Thymus (tissue), 11 donors: ENCODE data around the gene DPRX. TPM values are rescaled to one million over a fixed set of nuclear protein-coding genes. Genes with fewer than 3 reads are reported as not detected.

Experiments used
- DNase-seq, 9 donors: peaks; one replicate each; pipeline ENCODE4 v3.0.0-alpha.2; 2013; ENCODE audit warnings: low spot score in 9 of 9, low read depth in 6 of 9, missing footprints in 1 of 9
- H3K27ac ChIP-seq, 2 donors: one replicate each; pipeline ENCODE4 v1.5.1; 2013; ENCODE audit warnings: control low read depth in 1 of 2, low read depth in 1 of 2, low read length in 1 of 2, mild to moderate bottlenecking in 1 of 2, moderate library complexity in 1 of 2
- H3K27me3 ChIP-seq, 2 donors: one replicate each; pipeline ENCODE4 v1.5.1; 2013; ENCODE audit warnings: low read length in 1 of 2; ENCODE audit not compliant: control insufficient read depth in 2 of 2, insufficient read depth in 1 of 2
- H3K36me3 ChIP-seq, 2 donors: one replicate each; pipeline ENCODE4 v1.5.1; 2013; ENCODE audit warnings: low read length in 1 of 2, mild to moderate bottlenecking in 1 of 2, moderate library complexity in 1 of 2; ENCODE audit not compliant: control insufficient read depth in 2 of 2, insufficient read depth in 2 of 2
- H3K4me1 ChIP-seq, 2 donors: one replicate each; pipeline ENCODE4 v1.5.1; 2013; ENCODE audit warnings: low read length in 2 of 2; ENCODE audit not compliant: control insufficient read depth in 2 of 2, insufficient read depth in 2 of 2
- H3K4me3 ChIP-seq, 2 donors: one replicate each; pipeline ENCODE4 v1.5.1; 2013; ENCODE audit warnings: low read length in 2 of 2, control low read depth in 1 of 2, mild to moderate bottlenecking in 1 of 2
- H3K9me3 ChIP-seq, 2 donors: one replicate each; pipeline ENCODE4 v1.5.1; 2013; ENCODE audit warnings: low read length in 1 of 2, mild to moderate bottlenecking in 1 of 2; ENCODE audit not compliant: control insufficient read depth in 2 of 2, insufficient read depth in 1 of 2
- WGBS: extraction: QIAGEN DNeasy Blood & Tissue Kit; methylation state at CpG from one replicate; pipeline ENCODE4 v1.1.7; 2013; 5-methylcytosine and 5-hydroxymethylcytosine counted together
- polyA plus RNA-seq: library from polyadenylated mRNA; stranded (reverse); fragments of 200-250 nt; gene quantifications from one replicate; pipeline ENCODE4 v1.2.3, GENCODE V29; 2013
- total RNA-seq: library from RNA; stranded (reverse); fragments of 120-200 nt; gene quantifications from one replicate; pipeline ENCODE4 v1.2.4, GENCODE V29; 2013
- donor health status: healthy.

The DPRX gene
- total and polyA plus RNA-seq, 2 donors: 0.18 TPM; not detected in 1

DNA sequence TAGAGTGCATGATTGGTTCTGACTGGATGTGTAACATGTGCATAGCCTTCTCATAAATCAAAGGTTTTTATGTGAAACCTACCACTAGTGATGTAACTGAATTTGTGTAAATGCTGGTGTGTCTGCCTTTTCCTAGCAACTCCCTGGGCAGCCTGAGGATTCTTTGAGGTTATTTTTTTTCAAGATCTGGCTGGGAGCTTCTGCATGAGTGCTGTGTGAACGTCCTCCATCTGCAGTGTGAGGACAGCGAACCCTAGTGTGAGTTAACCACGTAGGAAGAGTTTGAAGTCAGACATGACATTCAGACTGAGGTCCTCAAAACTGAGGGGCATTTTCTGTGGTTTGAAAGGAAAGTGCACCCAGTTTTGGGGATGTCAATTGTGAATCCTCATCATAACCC, 39.9 kb downstream of the DPRX start:
- no peaks in the 10 kb centered on the region for H3K36me3 ChIP-seq
- H3K27me3 ChIP-seq: no peaks in the 10 kb centered on the region
- WGBS: 60% methylated on average over 3 of the region's 3 CpGs
- H3K4me1 ChIP-seq: no peaks in the 10 kb centered on the region
- no peaks in the 10 kb centered on the region for H3K9me3 ChIP-seq
- H3K27ac ChIP-seq: no peak overlapping the region
- no peak for DNase-seq
- H3K4me3 ChIP-seq: no peak overlapping the region

Other genes starting within 250 kb of the DPRX start
- gene ZNF765, start 236.8 kb upstream of the DPRX start, total RNA-seq: 12.2 TPM
- 6.2 TPM for gene ZNF765, start 236.8 kb upstream of the DPRX start, polyA plus RNA-seq
- 9.7 TPM for gene ZNF761, start 200.0 kb upstream of the DPRX start, total RNA-seq
- gene ZNF761, start 200.0 kb upstream of the DPRX start, polyA plus RNA-seq: 14.9 TPM
- gene ZNF813, start 164.3 kb upstream of the DPRX start, total RNA-seq: 4.6 TPM
- gene ZNF813, start 164.3 kb upstream of the DPRX start, polyA plus RNA-seq: 2.5 TPM
- 7.6 TPM for gene ZNF331, start 93.9 kb upstream of the DPRX start, total RNA-seq
- 26.9 TPM for gene ZNF331, start 93.9 kb upstream of the DPRX start, polyA plus RNA-seq
- gene NLRP12, start 192.3 kb downstream of the DPRX start, total RNA-seq: 0.24 TPM
- 0.21 TPM for gene NLRP12, start 192.3 kb downstream of the DPRX start, polyA plus RNA-seq
- gene MYADM, start 235.9 kb downstream of the DPRX start, total RNA-seq: 4.5 TPM
- 34.4 TPM for gene MYADM, start 235.9 kb downstream of the DPRX start, polyA plus RNA-seq